H1 (cell line): ENCODE data around the gene LMAN1. TPM values are rescaled to one million over a fixed set of nuclear protein-coding genes. Genes with fewer than 3 reads are reported as not detected.

Source experiments
- CTCF ChIA-PET: fragments of 300-600 bp; sonication (Branson Sonifier 250); formaldehyde crosslinking; loops from one replicate; lab custom pipeline; 2021; ENCODE audit not compliant: partially characterized antibody; lab: Charles Lee
- POLR2A ChIA-PET: fragments of 300-600 bp; sonication (Branson Sonifier 250); formaldehyde crosslinking; loops from one replicate; lab custom pipeline; 2021; ENCODE audit warnings: inconsistent platforms; ENCODE audit not compliant: partially characterized antibody; lab: Charles Lee
- DNase-seq, 2 experiments: peaks; one replicate each; pipeline versions ENCODE4 v3.0.0 to v3.0.0-alpha.2; 2010 to 2022; ENCODE audit warnings: low spot score in 2 of 2, low read depth in 1 of 2, mixed read lengths in 1 of 2
- FAIRE-seq: peaks from 2 replicates; lab custom pipeline; 2011; peaks lifted over from hg19 to GRCh38; lab: Jason Lieb, UNC
- H2AFZ ChIP-seq: 2 replicates; pipeline ENCODE4 v1.8.1; 2012; ENCODE audit warnings: low read length, inconsistent platforms
- H2AK5ac ChIP-seq: 2 replicates; pipeline ENCODE4 v1.6.1; 2013; ENCODE audit warnings: low read depth, low read length
- H2BK120ac ChIP-seq: replicated peaks from 2 replicates; pipeline ENCODE3; 2013; ENCODE audit warnings: low read depth, low read length, inconsistent platforms
- H2BK12ac ChIP-seq: 2 replicates; pipeline ENCODE4 v1.6.1; 2013; ENCODE audit warnings: low read depth, low read length
- H2BK15ac ChIP-seq: 2 replicates; pipeline ENCODE4 v1.6.1; 2013; ENCODE audit warnings: low read length
- H2BK20ac ChIP-seq: 2 replicates; pipeline ENCODE4 v1.6.1; 2013; ENCODE audit warnings: low read length
- H2BK5ac ChIP-seq: 2 replicates; pipeline ENCODE4 v1.6.1; 2013; ENCODE audit warnings: low read depth, low read length
- H3K14ac ChIP-seq: 2 replicates; pipeline ENCODE4 v1.6.1; 2013; ENCODE audit warnings: inconsistent platforms; ENCODE audit not compliant: insufficient read length
- H3K18ac ChIP-seq: 2 replicates; pipeline ENCODE4 v1.6.1; 2013; ENCODE audit warnings: low read length; ENCODE audit errors: extremely low read depth
- H3K23ac ChIP-seq: 2 replicates; pipeline ENCODE4 v1.6.1; 2013; ENCODE audit warnings: inconsistent platforms; ENCODE audit not compliant: insufficient read length
- H3K23me2 ChIP-seq: 2 replicates; pipeline ENCODE4 v1.6.1; 2013; ENCODE audit warnings: low read depth, low read length
- H3K27ac ChIP-seq: 2 replicates; pipeline ENCODE4 v1.6.1; 2011; ENCODE audit warnings: low read depth, low read length, inconsistent platforms
- H3K27me3 ChIP-seq, 4 experiments: replicated peaks in 1 of 4; 1 replicate in 1 of 4; 2 replicates in 3 of 4; pipeline versions ENCODE4 v1.6.1 to v1.8.1; 2011 to 2013; ENCODE audit warnings: low read length in 3 of 4, mild to moderate bottlenecking in 3 of 4, inconsistent platforms in 2 of 4, mixed read lengths in 2 of 4, moderate library complexity in 1 of 4; ENCODE audit not compliant: control insufficient read depth in 3 of 4, insufficient read depth in 3 of 4; ENCODE audit errors: extremely low read depth in 1 of 4
- H3K36me3 ChIP-seq, 4 experiments: 2 replicates each; pipeline versions ENCODE4 v1.6.1 to v1.8.1; 2011 to 2013; ENCODE audit warnings: mild to moderate bottlenecking in 4 of 4, low read length in 3 of 4, moderate library complexity in 2 of 4, control low read depth in 1 of 4, inconsistent platforms in 1 of 4; ENCODE audit not compliant: insufficient read depth in 4 of 4, control insufficient read depth in 2 of 4
- H3K4ac ChIP-seq: replicated peaks from 2 replicates; pipeline ENCODE3; 2013; ENCODE audit warnings: low read length, low read depth, mixed read lengths, inconsistent platforms; ENCODE audit not compliant: insufficient read length
- H3K4me1 ChIP-seq, 4 experiments: replicated peaks in 1 of 4; 1 replicate in 1 of 4; 2 replicates in 3 of 4; pipeline versions ENCODE4 v1.6.1 to v1.8.1; 2011 to 2013; ENCODE audit warnings: low read length in 3 of 4, inconsistent platforms in 2 of 4, mixed read lengths in 1 of 4; ENCODE audit not compliant: insufficient read depth in 4 of 4, control insufficient read depth in 3 of 4
- H3K4me2 ChIP-seq, 2 experiments: 2 replicates each; pipeline versions ENCODE4 v1.6.1 to v1.8.1; 2011 to 2013; ENCODE audit warnings: low read depth in 2 of 2, low read length in 2 of 2, control low read depth in 1 of 2, inconsistent platforms in 1 of 2, mild to moderate bottlenecking in 1 of 2; ENCODE audit not compliant: insufficient read depth in 1 of 2
- H3K4me3 ChIP-seq, 4 experiments: fragments of 200-600, 300-600 bp in 1 of 4; sonication (generic), shearing (Covaris generic), sonication (Bioruptor Twin) in 1 of 4; 2 replicates each; pipeline versions ENCODE4 v1.5.1 to v1.8.1; 2011 to 2016; ENCODE audit warnings: low read length in 4 of 4, low read depth in 3 of 4, control low read depth in 2 of 4, inconsistent platforms in 2 of 4, mild to moderate bottlenecking in 2 of 4, mixed read lengths in 1 of 4, moderate library complexity in 1 of 4; ENCODE audit not compliant: insufficient read depth in 2 of 4; ENCODE audit errors: extremely low read depth in 1 of 4
- H3K56ac ChIP-seq: replicated peaks from 2 replicates; pipeline ENCODE3; 2013; ENCODE audit warnings: low read depth, mild to moderate bottlenecking, mixed read lengths, low read length, inconsistent platforms; ENCODE audit not compliant: insufficient read length
- H3K79me1 ChIP-seq: 2 replicates; pipeline ENCODE4 v1.6.1; 2013; ENCODE audit warnings: low read depth, low read length, control low read depth
- H3K79me2 ChIP-seq, 2 experiments: 2 replicates each; pipeline versions ENCODE4 v1.6.1 to v1.8.1; 2012 to 2013; ENCODE audit warnings: low read length in 2 of 2, mild to moderate bottlenecking in 2 of 2, inconsistent platforms in 1 of 2; ENCODE audit not compliant: insufficient read depth in 2 of 2, control insufficient read depth in 1 of 2
- H3K9ac ChIP-seq, 4 experiments: replicated peaks in 1 of 4; 1 replicate in 1 of 4; 2 replicates in 3 of 4; pipeline versions ENCODE4 v1.6.1 to v1.8.1; 2011 to 2013; ENCODE audit warnings: low read depth in 3 of 4, low read length in 3 of 4, control low read depth in 2 of 4, mild to moderate bottlenecking in 2 of 4, moderate library complexity in 2 of 4, inconsistent platforms in 1 of 4; ENCODE audit errors: extremely low read depth in 1 of 4
- H3K9me3 ChIP-seq, 2 experiments: 2 replicates each; pipeline versions ENCODE4 v1.6.1 to v1.8.1; 2012 to 2013; ENCODE audit warnings: mild to moderate bottlenecking in 2 of 2, moderate library complexity in 2 of 2, control low read depth in 1 of 2, inconsistent platforms in 1 of 2, low read depth in 1 of 2, low read length in 1 of 2, mixed read lengths in 1 of 2; ENCODE audit not compliant: insufficient read depth in 2 of 2
- H4K20me1 ChIP-seq, 2 experiments: replicated peaks in 1 of 2; 2 replicates each; pipeline versions ENCODE3 to v1.8.1; 2011 to 2013; ENCODE audit warnings: inconsistent platforms in 2 of 2, low read length in 2 of 2, mild to moderate bottlenecking in 1 of 2; ENCODE audit not compliant: insufficient read depth in 2 of 2, control insufficient read depth in 1 of 2
- H4K5ac ChIP-seq: 2 replicates; pipeline ENCODE4 v1.6.1; 2013; ENCODE audit warnings: low read length, low read depth, mixed read lengths, inconsistent platforms; ENCODE audit not compliant: insufficient read length
- H4K8ac ChIP-seq: 2 replicates; pipeline ENCODE4 v1.8.0; 2013; ENCODE audit warnings: mild to moderate bottlenecking, moderate library complexity, low read length, inconsistent platforms; ENCODE audit not compliant: insufficient read depth; ENCODE audit errors: extremely low read depth
- H4K91ac ChIP-seq: replicated peaks from 2 replicates; pipeline ENCODE3; 2013; ENCODE audit warnings: low read length, mixed read lengths, inconsistent platforms; ENCODE audit not compliant: insufficient read length
- BACH1 ChIP-seq: IDR thresholded peaks from 2 replicates; pipeline ENCODE4 v1.6.1; 2012; ENCODE audit warnings: low read length, improper control_type of control experiment
- HDAC6 ChIP-seq: IDR thresholded peaks from one replicate; pipeline ENCODE4 v1.7.1; 2012; ENCODE audit warnings: low read depth, mild to moderate bottlenecking, inconsistent platforms, low read length, moderate library complexity
- JUND ChIP-seq: IDR thresholded peaks from 2 replicates; pipeline ENCODE4 v1.6.1; 2011; ENCODE audit warnings: mild to moderate bottlenecking, improper control_type of control experiment, low read length
- RBBP5 ChIP-seq: IDR thresholded peaks from 2 replicates; pipeline ENCODE4 v1.7.1; 2012; ENCODE audit warnings: low read depth, mild to moderate bottlenecking, inconsistent platforms, low read length, moderate library complexity, borderline replicate concordance
- RFX5 ChIP-seq: IDR thresholded peaks from 2 replicates; pipeline ENCODE4 v1.6.1; 2011; ENCODE audit warnings: low read depth, low read length, improper control_type of control experiment, borderline replicate concordance
- RNF2 ChIP-seq: fragments of 200-900, 300-1000 bp; sonication (generic); IDR thresholded peaks from 2 replicates; pipeline ENCODE4 v1.7.1; 2016; ENCODE audit warnings: borderline replicate concordance, low read depth, mild to moderate bottlenecking, antibody characterized with exemption, low read length; ENCODE audit not compliant: poor library complexity, severe bottlenecking; ENCODE audit errors: missing control alignments
- SP4 ChIP-seq: IDR thresholded peaks from 2 replicates; pipeline ENCODE4 v1.6.1; 2012; ENCODE audit warnings: low read length, inconsistent platforms
- SUZ12 ChIP-seq: fragments of 200-600 bp; sonication (generic); IDR thresholded peaks from 2 replicates; pipeline ENCODE4 v1.6.1; 2012; ENCODE audit warnings: mild to moderate bottlenecking, inconsistent platforms, low read length, moderate library complexity, mixed read lengths
- TAF7 ChIP-seq: optimal IDR thresholded peaks from 2 replicates; pipeline ENCODE3; 2011; ENCODE audit warnings: low read depth, mild to moderate bottlenecking, inconsistent platforms, low read length, moderate library complexity, borderline replicate concordance
- TBP ChIP-seq: IDR thresholded peaks from 2 replicates; pipeline ENCODE4 v1.6.1; 2011; ENCODE audit warnings: low read depth, low read length, improper control_type of control experiment
- WGBS, 2 experiments: shearing (Covaris generic) in 1 of 2; methylation state at CpG; one replicate each; pipeline versions ENCODE4 v1.1.6 to v1.1.7; 2013 to 2015; ENCODE audit warnings: low lambda C conversion rate in 2 of 2, mixed read lengths in 2 of 2, inconsistent platforms in 1 of 2, low coverage in 1 of 2, missing lambda C conversion rate in 1 of 2; ENCODE audit not compliant: insufficient replicate concordance in 2 of 2, insufficient coverage in 1 of 2, insufficient read length in 1 of 2; ENCODE audit errors: extremely low coverage in 1 of 2, missing lambda C conversion rate in 1 of 2; 5-methylcytosine and 5-hydroxymethylcytosine counted together
- polyA plus RNA-seq, 7 experiments: library from polyadenylated mRNA; depleted of rRNA in 3 of 7; stranded (reverse) in 5 of 7; unstranded in 2 of 7; fragments of >200 nt in 5 of 7; fragments of 200-250 nt in 2 of 7; gene quantifications; 1 replicate in 5 of 7; 2 replicates in 1 of 7; 4 replicates in 1 of 7; pipeline versions ENCODE4 v1.2.1 to v1.2.3, GENCODE V29; 2011 to 2013; ENCODE audit warnings: missing spikeins in 2 of 7, mixed read lengths in 2 of 7
- total RNA-seq: library from RNA; stranded (reverse); fragmentation: NEBNext Ultra II Directional; extraction: Animal tissue kit (Norgen Biotek cat#: 25700); gene quantifications from 2 replicates; pipeline ENCODE4 v1.2.1, GENCODE V29; 2021
- TF ChIP-seq, protein P1 (sequence below): IDR thresholded peaks from 2 replicates; pipeline ENCODE4 v1.6.1; 2012; ENCODE audit warnings: inconsistent platforms
- TF ChIP-seq, protein P2 (sequence below): IDR thresholded peaks from 2 replicates; pipeline ENCODE4 v1.6.1; 2012; ENCODE audit warnings: low read length, inconsistent platforms

Gene LMAN1
- total and polyA plus RNA-seq, 2 of the 8 experiments (the other 6 are each of a cell fraction or from before 2014, with no cell fraction given) = 20.3 to 73.6 TPM

DNA sequence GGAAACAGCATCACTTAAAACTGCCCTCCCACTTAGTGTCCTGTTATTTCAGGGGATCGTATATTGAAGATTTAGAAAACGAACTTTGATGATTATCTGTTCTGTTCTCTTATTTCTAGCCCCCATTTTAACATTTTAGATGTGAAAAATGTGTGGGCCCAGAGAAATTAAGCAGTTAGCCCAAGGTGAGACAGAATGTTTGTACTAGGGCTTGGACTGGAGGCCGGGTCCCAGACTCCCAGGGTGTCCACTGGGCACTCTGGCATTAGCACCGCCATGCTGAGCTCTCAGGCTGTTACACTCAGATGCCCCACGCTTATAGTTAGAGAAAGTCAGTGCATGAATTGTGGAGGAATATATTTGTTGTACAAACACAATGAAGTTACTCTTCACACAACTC lies 80.3 kb downstream of the LMAN1 start:
- no peak overlapping the region for H3K23ac ChIP-seq
- no peak overlapping the region for H3K4me3 ChIP-seq
- no peak overlapping the region for H3K27ac ChIP-seq
- no peak overlapping the region for H2BK5ac ChIP-seq
- H2BK15ac ChIP-seq = no peak overlapping the region
- no peak overlapping the region for H4K8ac ChIP-seq
- H3K79me2 ChIP-seq = no peaks in the 10 kb centered on the region
- H2AK5ac ChIP-seq = no peak overlapping the region
- peaks cover 2 to 18% (median 8%) of the 10 kb centered on the region in 4 experiments; a peak in 6 of 7 replicates for H3K4me1 ChIP-seq
- H3K18ac ChIP-seq = no peak overlapping the region
- no peak overlapping the region for H3K14ac ChIP-seq
- H3K4ac ChIP-seq = no peak overlapping the region
- DNase-seq (no peak), FAIRE-seq (no peak)
- H2BK20ac ChIP-seq = no peak overlapping the region
- ChIA-PET POLR2A (no interaction called here), CTCF (interaction anchor here (1.0 to 2.9 kb wide), 7 partner anchors 10 to 124 kb away, joined by 3 to 14 read pairs (median 4); no protein-coding TSS in a partner anchor)
- H3K27me3 ChIP-seq = peaks cover 21 to 52% (median 39%) of the 10 kb centered on the region in 4 experiments
- no peaks in the 10 kb centered on the region for H3K9me3 ChIP-seq
- H3K36me3 ChIP-seq = no peaks in the 10 kb centered on the region; a peak in 1 of 8 replicates
- no peak overlapping the region for H2BK120ac ChIP-seq
- H4K91ac ChIP-seq = no peak overlapping the region
- no peak overlapping the region for H3K9ac ChIP-seq
- peaks cover 0 to 2% of the 10 kb centered on the region in 2 experiments for H4K20me1 ChIP-seq
- no peaks in the 10 kb centered on the region for H3K79me1 ChIP-seq
- H3K23me2 ChIP-seq = peaks cover 5% of the 10 kb centered on the region; the same call in 1 of the 2 replicates
- no peak overlapping the region for H2AFZ ChIP-seq
- no peak overlapping the region for H3K4me2 ChIP-seq
- H2BK12ac ChIP-seq = no peak overlapping the region
- H3K56ac ChIP-seq = no peak overlapping the region
- 66% methylated on average over 5 of the region's 5 CpGs; no CpG with 5 or more reads in 1 of the 2 experiments for WGBS, 2 experiments
- no peak overlapping the region for H4K5ac ChIP-seq
- no peak for TF ChIP-seq HDAC6
- TF ChIP-seq RFX5 = no peak
- TF ChIP-seq TAF7 = no peak
- no peak for TF ChIP-seq SUZ12
- TF ChIP-seq JUND = no peak
- TF ChIP-seq RBBP5 = no peak
- TF ChIP-seq, protein P1, sequence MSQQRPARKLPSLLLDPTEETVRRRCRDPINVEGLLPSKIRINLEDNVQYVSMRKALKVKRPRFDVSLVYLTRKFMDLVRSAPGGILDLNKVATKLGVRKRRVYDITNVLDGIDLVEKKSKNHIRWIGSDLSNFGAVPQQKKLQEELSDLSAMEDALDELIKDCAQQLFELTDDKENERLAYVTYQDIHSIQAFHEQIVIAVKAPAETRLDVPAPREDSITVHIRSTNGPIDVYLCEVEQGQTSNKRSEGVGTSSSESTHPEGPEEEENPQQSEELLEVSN = no peak
- no peak for TF ChIP-seq SP4
- TF ChIP-seq TBP = no peak
- TF ChIP-seq BACH1 = no peak
- TF ChIP-seq, protein P2, sequence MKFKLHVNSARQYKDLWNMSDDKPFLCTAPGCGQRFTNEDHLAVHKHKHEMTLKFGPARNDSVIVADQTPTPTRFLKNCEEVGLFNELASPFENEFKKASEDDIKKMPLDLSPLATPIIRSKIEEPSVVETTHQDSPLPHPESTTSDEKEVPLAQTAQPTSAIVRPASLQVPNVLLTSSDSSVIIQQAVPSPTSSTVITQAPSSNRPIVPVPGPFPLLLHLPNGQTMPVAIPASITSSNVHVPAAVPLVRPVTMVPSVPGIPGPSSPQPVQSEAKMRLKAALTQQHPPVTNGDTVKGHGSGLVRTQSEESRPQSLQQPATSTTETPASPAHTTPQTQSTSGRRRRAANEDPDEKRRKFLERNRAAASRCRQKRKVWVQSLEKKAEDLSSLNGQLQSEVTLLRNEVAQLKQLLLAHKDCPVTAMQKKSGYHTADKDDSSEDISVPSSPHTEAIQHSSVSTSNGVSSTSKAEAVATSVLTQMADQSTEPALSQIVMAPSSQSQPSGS = no peak
- no peak for TF ChIP-seq RNF2
